Activated gamma-delta T cell (primary cell): ENCODE measurements around the gene RAD51B.
"Not testable (repeated sequence)": the region's sequence is repeated elsewhere in the genome, so short reads cannot be mapped to it uniquely, and the experiment has no call there.

Experiments
- DNase-seq: peaks from one replicate; lab custom pipeline; 2025; lab: John Stamatoyannopoulos, UW

RAD51B gene

GRCh38 chr14:68079941-68080697 lies 260.5 kb downstream of the RAD51B start:
- no peak for DNase-seq

- DNase-seq: no peak
Measured at GRCh38 chr14:68081489-68081888, 261.9 kb downstream of the RAD51B start.

GRCh38 chr14:68082698-68083291 lies 263.2 kb downstream of the RAD51B start:
- no peak for DNase-seq

DNA sequence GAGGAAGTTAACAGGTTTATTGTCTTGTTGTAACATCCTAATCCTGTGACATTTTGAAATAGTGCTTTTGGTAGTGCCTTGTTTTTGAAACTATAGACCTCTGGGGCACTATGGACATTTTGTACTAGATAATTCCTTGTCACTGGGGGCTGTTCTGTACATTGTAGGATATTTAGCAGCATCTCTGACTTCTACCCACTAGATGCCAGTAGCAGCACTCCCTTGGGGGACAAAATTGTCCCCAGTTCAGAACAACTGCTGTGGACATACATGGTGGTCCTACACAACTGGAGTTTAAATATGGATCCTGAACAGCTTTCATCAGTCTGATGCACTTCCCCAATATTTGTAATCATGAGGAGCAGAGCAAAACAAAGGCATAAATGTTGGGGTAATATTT lies 264.7 kb downstream of the RAD51B start:
- no peak for DNase-seq

- no peak for DNase-seq
Measured at GRCh38 chr14:68085742-68086141, 266.2 kb downstream of the RAD51B start.

DNA sequence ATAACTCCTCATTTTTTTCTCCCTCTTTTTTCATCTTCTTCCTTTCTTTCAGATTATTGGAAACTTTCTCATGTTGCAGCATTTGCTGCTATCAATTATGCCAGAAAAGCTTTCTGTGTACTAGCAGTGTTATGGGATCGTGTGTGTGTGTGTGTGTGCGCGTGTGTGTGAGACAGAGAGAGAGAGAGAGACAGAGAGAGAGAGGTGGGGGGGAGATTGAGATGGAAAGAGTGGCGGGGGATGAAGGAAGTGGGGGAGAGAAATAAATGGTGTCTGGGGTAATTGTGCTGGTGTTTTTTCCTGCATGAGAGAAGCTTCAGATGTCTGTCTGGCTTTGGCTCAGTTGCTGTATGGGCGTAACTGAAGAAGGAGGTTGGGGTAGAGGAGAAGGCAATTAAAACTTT lies 268.9 kb downstream of the RAD51B start:
- DNase-seq: no peak

DNA sequence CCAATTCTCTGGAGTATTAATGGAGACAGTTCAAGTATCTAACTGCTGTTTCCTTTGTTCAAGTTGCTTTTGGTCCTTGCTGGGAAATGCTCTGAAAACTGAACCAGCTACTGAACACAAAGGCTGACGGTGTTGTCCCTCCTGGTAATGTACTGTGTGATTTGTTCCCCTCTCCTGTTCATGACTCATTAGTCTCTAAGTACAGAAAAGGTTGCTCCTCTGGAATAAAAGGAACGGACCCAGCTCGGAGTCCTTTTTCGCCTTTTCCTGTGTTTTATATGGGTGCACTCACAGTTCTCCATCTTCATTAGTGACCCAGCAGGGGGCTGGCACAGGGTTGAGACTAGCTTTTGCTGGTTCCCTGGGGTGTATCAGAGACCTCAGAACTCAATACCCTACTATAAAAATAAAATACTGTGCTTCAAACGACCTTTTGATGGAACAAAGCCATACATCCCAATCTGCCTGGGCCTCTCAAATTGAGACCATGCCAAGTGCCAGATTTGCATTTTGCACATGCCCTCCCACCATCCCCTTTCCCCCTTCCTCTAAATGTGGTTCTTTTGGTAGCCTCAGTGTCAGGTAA lies 269.7 kb downstream of the RAD51B start:
- no peak for DNase-seq

GRCh38 chr14:68094158-68094557 lies 274.6 kb downstream of the RAD51B start:
- no peak for DNase-seq

GRCh38 chr14:68094752-68095151 lies 275.2 kb downstream of the RAD51B start:
- DNase-seq: no peak

DNA sequence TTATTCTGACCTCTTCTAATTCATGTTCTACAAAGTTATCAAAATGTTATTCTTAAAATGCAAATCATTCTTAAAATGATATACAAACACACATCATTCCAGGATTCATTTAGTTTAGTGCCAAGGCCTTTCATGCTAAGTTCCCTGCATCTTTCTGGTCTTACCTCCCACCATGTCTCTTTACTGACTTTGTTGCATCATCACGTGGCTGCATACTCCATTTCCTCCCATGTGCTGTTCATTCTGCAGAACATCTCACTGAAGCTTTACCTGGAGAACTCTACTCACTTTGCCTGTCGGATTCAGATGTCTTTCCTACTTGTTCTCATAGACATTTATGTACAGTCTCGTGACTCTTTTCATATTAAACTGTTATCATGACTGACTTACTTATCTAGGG lies 278.1 kb downstream of the RAD51B start:
- DNase-seq: no peak

DNA sequence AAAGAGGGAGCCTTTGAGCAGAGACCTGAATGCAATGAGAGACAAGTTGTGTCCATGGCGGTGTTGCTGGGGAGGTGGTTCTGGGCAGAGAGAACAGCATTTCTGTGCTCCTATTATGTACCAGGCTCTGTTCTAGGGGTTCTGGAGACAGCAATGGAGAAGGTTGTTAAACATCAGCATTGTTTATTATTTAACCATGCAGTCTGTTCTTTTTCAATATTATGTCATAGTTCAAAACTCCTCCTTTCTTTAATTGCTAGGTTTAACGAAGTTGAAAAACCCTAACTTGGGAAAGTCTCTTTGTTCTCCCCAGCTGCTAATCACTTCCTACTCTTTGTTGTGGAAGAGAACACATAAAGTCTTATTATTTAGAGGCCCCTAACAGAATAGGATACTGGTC lies 279.3 kb downstream of the RAD51B start:
- no peak for DNase-seq

GRCh38 chr14:68099495-68100045 lies 280.0 kb downstream of the RAD51B start:
- DNase-seq: no peak

DNA sequence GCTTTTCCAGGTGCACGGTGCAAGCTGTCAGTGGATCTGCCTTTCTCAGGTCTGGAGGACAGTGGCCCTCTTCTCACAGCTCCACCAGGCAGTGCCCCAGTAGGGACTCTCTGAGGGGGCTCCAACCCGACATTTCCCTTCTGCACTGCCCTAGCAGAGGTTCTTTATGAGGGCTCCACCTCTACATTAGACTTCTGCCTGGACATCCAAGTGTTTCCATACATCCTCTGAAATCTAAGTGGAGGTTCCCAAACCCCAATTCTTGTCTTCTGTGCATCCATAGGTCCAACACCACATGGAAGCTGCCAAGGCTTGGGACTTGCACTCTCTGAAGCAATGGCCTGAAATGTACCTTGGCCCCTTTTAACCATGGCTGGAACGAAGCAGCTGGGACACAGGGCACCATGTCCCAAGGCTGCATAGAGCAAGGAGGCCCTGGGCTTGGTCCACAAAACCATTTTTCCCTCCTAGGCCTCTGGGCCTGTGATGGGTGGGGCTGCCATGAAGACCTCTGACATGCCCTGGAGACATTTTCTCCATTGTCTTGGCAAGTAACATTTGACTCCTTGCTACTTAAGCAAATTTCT lies 282.2 kb downstream of the RAD51B start:
- DNase-seq: not testable (repeated sequence)

GRCh38 chr14:68103853-68104252 lies 284.3 kb downstream of the RAD51B start:
- DNase-seq: no peak

DNA sequence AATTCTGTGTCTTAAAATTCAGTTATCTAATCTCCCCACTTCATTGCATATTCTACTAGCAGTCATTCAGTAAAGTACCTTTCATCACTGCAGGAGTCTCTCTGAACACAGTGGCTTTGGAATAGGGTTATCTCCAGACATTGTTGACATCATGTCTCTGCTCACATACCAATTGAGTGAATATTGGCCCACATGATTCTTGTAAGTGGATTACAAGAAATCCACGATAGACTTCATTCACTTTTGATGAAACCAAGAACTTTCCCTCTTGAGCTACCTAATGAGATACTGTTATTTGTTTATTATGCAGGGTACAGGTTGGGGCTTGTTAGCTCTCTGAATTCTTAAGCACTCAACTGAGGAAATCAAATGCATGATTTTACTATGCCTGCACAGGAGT lies 284.9 kb downstream of the RAD51B start:
- DNase-seq: no peak

- no peak for DNase-seq
Measured at GRCh38 chr14:68105816-68106215, 286.2 kb downstream of the RAD51B start.

GRCh38 chr14:68106456-68106855 lies 286.9 kb downstream of the RAD51B start:
- no peak for DNase-seq

DNA sequence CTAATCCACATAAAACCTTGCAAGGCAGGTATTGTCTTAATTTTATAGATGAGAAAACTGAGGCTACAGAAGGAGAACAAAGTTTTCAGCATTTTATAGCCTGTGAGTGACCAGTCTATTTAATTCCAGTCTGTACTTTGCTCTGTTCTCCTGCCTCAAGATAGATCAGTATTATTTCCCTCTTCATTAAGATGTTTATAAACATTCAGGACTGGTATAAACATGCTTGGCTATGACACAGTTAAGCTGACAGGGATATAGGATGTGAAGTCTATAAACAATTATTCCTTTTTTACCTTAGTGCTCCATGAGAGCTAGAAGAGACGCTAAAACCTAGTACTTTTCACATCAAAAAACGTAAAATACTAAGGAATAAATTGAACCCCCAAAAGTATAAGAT lies 287.3 kb downstream of the RAD51B start:
- no peak for DNase-seq

GRCh38 chr14:68109132-68109900 lies 289.7 kb downstream of the RAD51B start:
- no peak for DNase-seq

GRCh38 chr14:68111097-68111852 lies 291.7 kb downstream of the RAD51B start:
- no peak for DNase-seq

GRCh38 chr14:68111853-68112270 lies 292.3 kb downstream of the RAD51B start:
- no peak for DNase-seq
